Activated CD8-positive, alpha-beta T cell treated with anti-CD3 and anti-CD28 coated beads for 36 hours (primary cell): ENCODE results near the gene MYEF2. TPM values are rescaled to one million over a fixed set of nuclear protein-coding genes. Genes with fewer than 3 reads are reported as not detected.

Experiments
- ATAC-seq: fragments of 200-7000 bp; cut with Tn5 transposase; one replicate; pipeline ENCODE4 v1.10.0; 2021; ENCODE audit warnings: mild to moderate bottlenecking, moderate library complexity
- CTCF ChIA-PET: fragments of 350-600 bp; sonication (Branson Sonifier 250); formaldehyde crosslinking; loops from one replicate; lab custom pipeline; 2021; ENCODE audit warnings: antibody characterized with exemption; lab: Charles Lee
- POLR2A ChIA-PET: fragments of 350-600 bp; sonication (Branson Sonifier 250); formaldehyde crosslinking; loops from one replicate; lab custom pipeline; 2021; ENCODE audit warnings: antibody characterized with exemption; lab: Charles Lee
- DNase-seq: peaks from one replicate; pipeline ENCODE4 v3.0.0-alpha.2; 2020
- H3K27ac Mint-ChIP-seq: one replicate; pipeline ENCODE4 v1.8.0; 2021; ENCODE audit warnings: mild to moderate bottlenecking, mixed read lengths
- H3K27me3 Mint-ChIP-seq: one replicate; pipeline ENCODE4 v1.8.0; 2021; ENCODE audit warnings: mixed read lengths
- H3K36me3 Mint-ChIP-seq: one replicate; pipeline ENCODE4 v1.8.0; 2021; ENCODE audit warnings: low read depth, mixed read lengths
- H3K4me1 Mint-ChIP-seq: one replicate; pipeline ENCODE4 v1.8.0; 2021; ENCODE audit warnings: low read depth, mixed read lengths
- H3K4me3 Mint-ChIP-seq: one replicate; pipeline ENCODE4 v1.8.0; 2021; ENCODE audit warnings: mild to moderate bottlenecking, moderate library complexity, mixed read lengths
- H3K9me3 Mint-ChIP-seq: one replicate; pipeline ENCODE4 v1.8.0; 2021; ENCODE audit warnings: mixed read lengths
- intact Hi-C: fragments of 100-400 bp; cut with micrococcal nuclease; formaldehyde crosslinking; loops from one replicate; pipeline ENCODE4 v1.10.0; 2022
- total RNA-seq, 2 experiments: library from RNA; stranded (reverse); gene quantifications; one replicate each; pipeline ENCODE4 v1.2.3, GENCODE V29; 2021
- TF ChIP-seq, protein P1 (sequence below): fragments of 200-600 bp; IDR thresholded peaks from one replicate; pipeline ENCODE4 v1.8.0; 2022; ENCODE audit warnings: antibody characterized with exemption, mild to moderate bottlenecking

MYEF2 gene
- total RNA-seq, 2 experiments from 2014 or later = 25.7 to 26.6 TPM

DNA sequence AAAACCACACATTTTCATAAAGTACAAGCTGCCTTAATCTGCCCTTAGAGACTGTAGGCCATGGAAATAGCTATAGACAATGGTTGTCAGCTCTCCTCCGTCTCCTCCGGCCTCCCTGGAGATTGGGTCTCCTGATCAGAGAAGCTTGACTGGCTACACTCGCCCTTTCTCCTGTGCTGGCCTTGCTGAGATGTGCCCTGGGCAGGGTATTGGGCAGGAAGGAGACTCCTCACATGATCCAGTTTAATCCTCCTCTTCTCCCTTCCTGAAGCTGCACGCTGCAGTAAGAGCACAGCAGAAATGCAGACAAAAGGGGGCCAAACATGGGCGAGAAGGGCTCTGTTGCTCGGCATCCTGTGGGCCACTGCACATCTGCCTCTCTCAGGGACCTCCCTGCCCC, 57.4 kb downstream of the MYEF2 start, which contains the start of gene SLC24A5:
SLC24A5 (plus strand) TSS at position 246 of the 400 bp plus-strand sequence; CDS start at position 301, 55 bp downstream.
- no peak for DNase-seq
- peaks cover 8% of the 10 kb centered on the region for H3K27me3 Mint-ChIP-seq
- H3K4me3 Mint-ChIP-seq = no peak within 1 kb of the TSS
- H3K9me3 Mint-ChIP-seq = no peaks in the 10 kb centered on the region
- CTCF ChIA-PET = interaction anchor here (1.3 kb wide), 1 partner anchor 9 kb away, joined by 3 read pairs; no protein-coding TSS in a partner anchor
- H3K27ac Mint-ChIP-seq = no peak within 1 kb of the TSS
- no peak for ATAC-seq
- POLR2A ChIA-PET = no interaction called here
- TF ChIP-seq, protein P1, sequence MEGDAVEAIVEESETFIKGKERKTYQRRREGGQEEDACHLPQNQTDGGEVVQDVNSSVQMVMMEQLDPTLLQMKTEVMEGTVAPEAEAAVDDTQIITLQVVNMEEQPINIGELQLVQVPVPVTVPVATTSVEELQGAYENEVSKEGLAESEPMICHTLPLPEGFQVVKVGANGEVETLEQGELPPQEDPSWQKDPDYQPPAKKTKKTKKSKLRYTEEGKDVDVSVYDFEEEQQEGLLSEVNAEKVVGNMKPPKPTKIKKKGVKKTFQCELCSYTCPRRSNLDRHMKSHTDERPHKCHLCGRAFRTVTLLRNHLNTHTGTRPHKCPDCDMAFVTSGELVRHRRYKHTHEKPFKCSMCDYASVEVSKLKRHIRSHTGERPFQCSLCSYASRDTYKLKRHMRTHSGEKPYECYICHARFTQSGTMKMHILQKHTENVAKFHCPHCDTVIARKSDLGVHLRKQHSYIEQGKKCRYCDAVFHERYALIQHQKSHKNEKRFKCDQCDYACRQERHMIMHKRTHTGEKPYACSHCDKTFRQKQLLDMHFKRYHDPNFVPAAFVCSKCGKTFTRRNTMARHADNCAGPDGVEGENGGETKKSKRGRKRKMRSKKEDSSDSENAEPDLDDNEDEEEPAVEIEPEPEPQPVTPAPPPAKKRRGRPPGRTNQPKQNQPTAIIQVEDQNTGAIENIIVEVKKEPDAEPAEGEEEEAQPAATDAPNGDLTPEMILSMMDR = no peak
- intact Hi-C loops = no loop called here
- H3K36me3 Mint-ChIP-seq = no peaks in the 10 kb centered on the region
- H3K4me1 Mint-ChIP-seq = no peaks in the 10 kb centered on the region

GRCh38 chr15:48119277-48119676, 58.8 kb downstream of the MYEF2 start:
- intact Hi-C loops = no loop called here

DNA sequence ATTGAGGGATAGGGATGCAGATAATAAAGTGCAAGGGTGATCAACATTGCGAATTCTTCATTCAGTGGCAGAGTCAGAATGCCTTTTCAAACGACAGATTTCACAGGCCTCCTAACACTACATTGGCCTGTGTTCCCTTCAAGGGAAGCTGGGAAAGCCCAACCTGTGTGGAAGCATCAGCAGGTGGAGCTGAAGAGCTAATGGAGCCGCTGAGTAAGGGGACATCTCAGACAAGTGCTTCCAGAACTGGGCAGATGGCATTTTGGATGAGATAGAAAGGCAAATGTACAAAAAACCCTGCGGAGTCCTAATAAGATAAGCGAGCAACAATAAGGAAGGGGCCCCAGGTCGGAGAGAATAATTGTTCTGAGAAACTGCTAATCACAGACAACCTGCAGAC, 65.9 kb downstream of the MYEF2 start:
- Mint-ChIP-seq H3K9me3 (no peaks in the 10 kb centered on the region), H3K27me3 (peaks cover 15% of the 10 kb centered on the region), H3K4me3 (no peak overlapping the region), H3K4me1 (no peaks in the 10 kb centered on the region), H3K27ac (no peak overlapping the region), H3K36me3 (no peaks in the 10 kb centered on the region)
- TF ChIP-seq, protein P1 = no peak
- ChIA-PET CTCF (interaction anchor here (1.2 to 1.5 kb wide), 3 partner anchors 167 to 173 kb away, joined by 3 read pairs; no protein-coding TSS in a partner anchor), POLR2A (no interaction called here)
- intact Hi-C loops = no loop called here
- peak; percentile 8 for DNase-seq
- ATAC-seq = no peak

More at GRCh38 chr15:48119277-48119676, 58.8 kb downstream of the MYEF2 start:
- POLR2A ChIA-PET = interaction anchor here (0.6 kb wide), 1 partner anchor 248 kb away, joined by 3 read pairs; no protein-coding TSS in a partner anchor
- CTCF ChIA-PET = interaction anchor here (1.3 kb wide), 1 partner anchor 11 kb away, joined by 3 read pairs; no protein-coding TSS in a partner anchor
- Mint-ChIP-seq H3K9me3 (no peaks in the 10 kb centered on the region), H3K36me3 (no peaks in the 10 kb centered on the region), H3K4me3 (no peak overlapping the region), H3K27me3 (peaks cover 10% of the 10 kb centered on the region), H3K27ac (no peak overlapping the region), H3K4me1 (no peaks in the 10 kb centered on the region)
- no peak for ATAC-seq
- DNase-seq = no peak
- TF ChIP-seq, protein P1 = no peak

DNA sequence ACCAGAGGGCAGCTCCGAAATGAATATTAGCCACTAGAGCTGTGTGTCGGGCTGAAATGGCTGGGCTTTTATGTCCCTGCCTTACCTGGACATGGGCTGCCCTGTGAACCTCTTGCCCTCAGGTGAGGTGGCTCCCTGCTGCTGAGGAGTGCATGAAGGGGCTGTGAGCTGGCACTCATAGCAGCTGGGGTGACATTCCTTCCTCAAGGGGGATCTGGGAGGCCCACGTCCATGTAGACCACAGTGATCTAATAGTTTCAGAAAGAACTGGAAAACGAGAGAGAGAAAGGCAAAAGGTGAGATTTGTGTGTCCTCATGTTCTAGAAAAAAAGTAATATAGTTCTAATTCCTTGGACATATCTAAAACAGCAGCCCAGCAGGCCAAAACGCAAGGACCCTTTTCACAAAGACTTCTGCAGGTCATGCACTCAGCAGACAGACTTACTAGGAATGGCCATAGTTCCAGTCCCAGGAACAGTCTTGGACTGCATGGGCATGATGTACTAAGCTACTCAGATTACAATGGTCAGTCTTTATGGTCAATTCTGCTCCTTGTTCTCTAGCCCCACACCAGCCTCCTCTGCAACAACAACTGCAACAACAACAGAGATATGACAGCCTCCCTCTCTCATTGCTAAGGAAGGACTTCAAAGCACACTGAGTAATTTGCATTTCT, 68.1 kb downstream of the MYEF2 start:
- ChIA-PET CTCF (no interaction called here), POLR2A (no interaction called here)
- no peak overlapping the region for H3K27ac Mint-ChIP-seq
- DNase-seq (no peak), ATAC-seq (no peak)
- H3K27me3 Mint-ChIP-seq = peaks cover 17% of the 10 kb centered on the region
- no peaks in the 10 kb centered on the region for H3K9me3 Mint-ChIP-seq
- no peak overlapping the region for H3K4me3 Mint-ChIP-seq
- no peaks in the 10 kb centered on the region for H3K36me3 Mint-ChIP-seq
- H3K4me1 Mint-ChIP-seq = no peaks in the 10 kb centered on the region
- TF ChIP-seq, protein P1 = no peak
- intact Hi-C loops = loop anchor here (10.0 kb wide), 1 partner anchor 145 kb away; no protein-coding TSS in a partner anchor

- Mint-ChIP-seq H3K27ac (no peak overlapping the region), H3K27me3 (peaks cover 13% of the 10 kb centered on the region), H3K4me3 (no peak overlapping the region), H3K9me3 (no peaks in the 10 kb centered on the region), H3K36me3 (no peaks in the 10 kb centered on the region), H3K4me1 (no peaks in the 10 kb centered on the region)
- DNase-seq = no peak
- intact Hi-C loops = loop anchor here (10.0 kb wide), 1 partner anchor 146 kb away; no protein-coding TSS in a partner anchor
- ChIA-PET CTCF (no interaction called here), POLR2A (no interaction called here)
- ATAC-seq = no peak
- TF ChIP-seq, protein P1 = no peak
These were observed 68.9 kb downstream of the MYEF2 start for GRCh38 chr15:48109212-48109611.
